Measurements from ENCODE around the gene GYG1. TPM values are rescaled to one million over a fixed set of nuclear protein-coding genes. Genes with fewer than 3 reads are reported as not detected.

The GYG1 gene
- total and polyA plus RNA-seq, 2 of the 8 experiments (the other 6 are each of a cell fraction or from before 2014, with no cell fraction given) = 19.4 to 34.2 TPM

DNA sequence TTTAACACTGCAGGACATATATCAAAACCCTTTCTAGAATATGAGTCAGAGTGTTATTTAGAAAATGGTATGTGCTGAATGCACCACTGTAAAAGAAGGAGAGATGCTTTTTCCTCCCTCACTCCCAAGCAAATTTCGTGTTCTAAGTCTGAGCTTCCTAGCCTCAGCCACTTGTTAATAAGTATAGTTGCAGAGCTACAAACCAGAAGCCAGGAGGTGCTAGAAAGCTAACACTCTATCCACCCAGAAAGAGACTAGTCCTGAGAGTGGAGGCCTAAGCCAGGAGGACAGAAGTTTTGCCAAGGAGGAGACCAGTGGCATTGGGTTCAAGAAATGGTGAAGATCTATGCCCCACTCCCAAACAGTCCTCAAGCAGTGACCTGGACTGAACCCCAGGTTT, 40.5 kb upstream of the GYG1 start:
- Histone ChIP-seq H4K91ac (replicated peaks; ENCODE audit: insufficient read length, low read length) (no peak overlapping the region), H2BK5ac (ENCODE audit: low read depth, low read length) (no peak overlapping the region), H3K23me2 (ENCODE audit: low read depth, low read length) (no peaks in the 10 kb centered on the region), H3K79me2 (ENCODE audit: control insufficient read depth in 1 of 2, insufficient read depth in 2 of 2, low read length in 2 of 2) (no peaks in the 10 kb centered on the region), H3K4me3 (ENCODE audit: extremely low read depth in 1 of 4, insufficient read depth in 2 of 4, low read depth in 3 of 4, low read length in 4 of 4) (no peak overlapping the region), H3K9ac (replicated peaks in 1 of 4; ENCODE audit: extremely low read depth in 1 of 4, low read depth in 3 of 4, low read length in 3 of 4) (no peak overlapping the region), H3K79me1 (ENCODE audit: low read depth, low read length) (no peaks in the 10 kb centered on the region), H3K36me3 (ENCODE audit: control insufficient read depth in 2 of 4, insufficient read depth in 4 of 4, low read length in 3 of 4) (no peaks in the 10 kb centered on the region), H2AK5ac (ENCODE audit: low read depth, low read length) (no peak overlapping the region), H3K23ac (ENCODE audit: insufficient read length) (no peak overlapping the region), H3K4me2 (ENCODE audit: insufficient read depth in 1 of 2, low read depth in 2 of 2, low read length in 2 of 2) (no peak overlapping the region), H4K8ac (ENCODE audit: extremely low read depth, insufficient read depth, low read length) (no peak overlapping the region), H4K20me1 (replicated peaks in 1 of 2; ENCODE audit: control insufficient read depth in 1 of 2, insufficient read depth in 2 of 2, low read length in 2 of 2) (no peaks in the 10 kb centered on the region), H2BK12ac (ENCODE audit: low read depth, low read length) (no peak overlapping the region), H3K9me3 (ENCODE audit: insufficient read depth in 2 of 2, low read depth in 1 of 2, low read length in 1 of 2) (no peaks in the 10 kb centered on the region), H3K4ac (replicated peaks; ENCODE audit: insufficient read length, low read depth, low read length) (no peak overlapping the region), H3K4me1 (replicated peaks in 1 of 4; ENCODE audit: control insufficient read depth in 3 of 4, insufficient read depth in 4 of 4, low read length in 3 of 4) (peaks cover 0 to 2% (median 2%) of the 10 kb centered on the region in 4 experiments; a peak in 4 of 7 replicates), H3K18ac (ENCODE audit: extremely low read depth, low read length) (no peak overlapping the region), H4K5ac (ENCODE audit: insufficient read length, low read depth, low read length) (no peak overlapping the region), H2BK120ac (replicated peaks; ENCODE audit: low read depth, low read length) (no peak overlapping the region), H3K56ac (replicated peaks; ENCODE audit: insufficient read length, low read depth, low read length) (no peak overlapping the region), H2BK20ac (ENCODE audit: low read length) (no peak overlapping the region), H3K14ac (ENCODE audit: insufficient read length) (no peak overlapping the region), H2AFZ (ENCODE audit: low read length) (no peak overlapping the region), H3K27me3 (replicated peaks in 1 of 4; ENCODE audit: control insufficient read depth in 3 of 4, extremely low read depth in 1 of 4, insufficient read depth in 3 of 4, low read length in 3 of 4) (no peaks in the 10 kb centered on the region), H2BK15ac (ENCODE audit: low read length) (no peak overlapping the region), H3K27ac (ENCODE audit: low read depth, low read length) (no peak overlapping the region)
- ChIA-PET POLR2A (ENCODE audit: partially characterized antibody) (no interaction called here), CTCF (ENCODE audit: partially characterized antibody) (interaction anchor here (0.6 to 12.0 kb wide), 37 partner anchors 9 to 538 kb away, joined by 3 to 189 read pairs (median 3); partner anchors contain the start of genes CPA3 and HPS3)
- DNase-seq (ENCODE audit: low read depth in 1 of 2, low spot score in 2 of 2) (no peak), FAIRE-seq (peak; percentile 86)
- WGBS, 2 experiments (ENCODE audit: extremely low coverage in 1 of 2, insufficient coverage in 1 of 2, insufficient read length in 1 of 2, insufficient replicate concordance in 2 of 2, low coverage in 1 of 2, low lambda C conversion rate in 2 of 2, missing lambda C conversion rate in 1 of 2) = 75% methylated on average over 1 of the region's 1 CpG; no CpG with 5 or more reads in 1 of the 2 experiments
- peak; percentile 29 to 51; a peak in 3 of 4 replicates for TF ChIP-seq RAD21 (IDR thresholded peaks at IDR 0.05 in 1 of 2, conservative IDR thresholded peaks at IDR 0.05 in 1 of 2; ENCODE audit: low read depth in 2 of 2, low read length in 2 of 2)
- TF ChIP-seq, protein P1, sequence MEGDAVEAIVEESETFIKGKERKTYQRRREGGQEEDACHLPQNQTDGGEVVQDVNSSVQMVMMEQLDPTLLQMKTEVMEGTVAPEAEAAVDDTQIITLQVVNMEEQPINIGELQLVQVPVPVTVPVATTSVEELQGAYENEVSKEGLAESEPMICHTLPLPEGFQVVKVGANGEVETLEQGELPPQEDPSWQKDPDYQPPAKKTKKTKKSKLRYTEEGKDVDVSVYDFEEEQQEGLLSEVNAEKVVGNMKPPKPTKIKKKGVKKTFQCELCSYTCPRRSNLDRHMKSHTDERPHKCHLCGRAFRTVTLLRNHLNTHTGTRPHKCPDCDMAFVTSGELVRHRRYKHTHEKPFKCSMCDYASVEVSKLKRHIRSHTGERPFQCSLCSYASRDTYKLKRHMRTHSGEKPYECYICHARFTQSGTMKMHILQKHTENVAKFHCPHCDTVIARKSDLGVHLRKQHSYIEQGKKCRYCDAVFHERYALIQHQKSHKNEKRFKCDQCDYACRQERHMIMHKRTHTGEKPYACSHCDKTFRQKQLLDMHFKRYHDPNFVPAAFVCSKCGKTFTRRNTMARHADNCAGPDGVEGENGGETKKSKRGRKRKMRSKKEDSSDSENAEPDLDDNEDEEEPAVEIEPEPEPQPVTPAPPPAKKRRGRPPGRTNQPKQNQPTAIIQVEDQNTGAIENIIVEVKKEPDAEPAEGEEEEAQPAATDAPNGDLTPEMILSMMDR (IDR thresholded peaks at IDR 0.05; ENCODE audit: control extremely low read depth in 1 of 3, insufficient read depth in 1 of 3, low read depth in 1 of 3, low read length in 3 of 3) = peak in 2 of 3 experiments; percentile 49 to 66; a peak in 3 of 4 replicates
- TF ChIP-seq EZH2 (IDR thresholded peaks at IDR 0.05; ENCODE audit: low read depth, low read length, severe bottlenecking) = no peak
